A673 (cell line): ENCODE results near the gene LKAAEAR1.

ENCODE experiments used
- EZH2 ChIP-seq: fragments of 200-600 bp; sonication (generic); IDR thresholded peaks from 2 replicates; pipeline ENCODE4 v1.6.1; 2017; ENCODE audit warnings: borderline replicate concordance, low read depth, mild to moderate bottlenecking, mixed read lengths, antibody characterized with exemption, low read length; ENCODE audit not compliant: poor library complexity, severe bottlenecking
- TF ChIP-seq, protein P1 (sequence below): fragments of 300-800, 200-600 bp; sonication (generic); conservative IDR thresholded peaks from 2 replicates; pipeline ENCODE4 v1.5.1; 2017; ENCODE audit warnings: low read depth, mild to moderate bottlenecking, antibody characterized with exemption, low read length, moderate library complexity, mixed read lengths

DNA sequence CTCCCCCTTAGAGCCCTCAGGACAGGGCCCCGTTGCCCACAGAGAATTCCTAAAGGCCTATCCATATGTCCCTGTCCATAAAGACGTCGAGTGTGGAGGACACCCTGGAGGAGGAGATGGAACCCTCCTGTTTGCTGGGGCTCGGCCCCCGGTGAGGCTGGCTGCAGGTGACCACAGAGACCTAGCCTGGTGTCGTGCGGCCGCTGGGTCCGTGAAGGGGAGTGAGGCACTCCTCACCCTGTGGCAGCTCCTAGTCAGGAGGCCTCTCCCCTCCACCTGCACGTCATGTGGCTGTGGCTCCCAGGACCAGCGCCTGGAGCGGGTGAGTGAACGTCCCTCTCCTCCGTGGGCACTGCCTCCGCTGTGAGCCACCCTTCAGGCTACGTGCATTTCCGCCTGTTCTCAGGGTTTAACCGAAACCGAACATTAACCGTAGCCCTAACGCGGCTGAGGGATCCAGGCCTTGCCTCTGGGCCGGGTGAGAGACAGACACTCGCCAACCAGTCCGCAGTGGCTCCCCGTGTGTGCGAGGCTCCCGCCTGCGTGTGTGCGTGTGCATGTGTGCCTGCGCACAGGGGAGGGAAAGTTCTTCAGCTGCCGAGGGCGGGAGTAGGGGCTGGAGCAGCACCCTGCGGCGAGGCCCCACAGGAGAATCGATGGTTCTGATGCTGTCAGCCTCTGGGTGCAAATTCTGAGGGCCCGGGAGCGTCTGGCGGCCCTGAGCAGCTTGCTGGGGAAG, 27.1 kb downstream of the LKAAEAR1 start:
- TF ChIP-seq, protein P1, sequence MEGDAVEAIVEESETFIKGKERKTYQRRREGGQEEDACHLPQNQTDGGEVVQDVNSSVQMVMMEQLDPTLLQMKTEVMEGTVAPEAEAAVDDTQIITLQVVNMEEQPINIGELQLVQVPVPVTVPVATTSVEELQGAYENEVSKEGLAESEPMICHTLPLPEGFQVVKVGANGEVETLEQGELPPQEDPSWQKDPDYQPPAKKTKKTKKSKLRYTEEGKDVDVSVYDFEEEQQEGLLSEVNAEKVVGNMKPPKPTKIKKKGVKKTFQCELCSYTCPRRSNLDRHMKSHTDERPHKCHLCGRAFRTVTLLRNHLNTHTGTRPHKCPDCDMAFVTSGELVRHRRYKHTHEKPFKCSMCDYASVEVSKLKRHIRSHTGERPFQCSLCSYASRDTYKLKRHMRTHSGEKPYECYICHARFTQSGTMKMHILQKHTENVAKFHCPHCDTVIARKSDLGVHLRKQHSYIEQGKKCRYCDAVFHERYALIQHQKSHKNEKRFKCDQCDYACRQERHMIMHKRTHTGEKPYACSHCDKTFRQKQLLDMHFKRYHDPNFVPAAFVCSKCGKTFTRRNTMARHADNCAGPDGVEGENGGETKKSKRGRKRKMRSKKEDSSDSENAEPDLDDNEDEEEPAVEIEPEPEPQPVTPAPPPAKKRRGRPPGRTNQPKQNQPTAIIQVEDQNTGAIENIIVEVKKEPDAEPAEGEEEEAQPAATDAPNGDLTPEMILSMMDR = no peak
- no peak for TF ChIP-seq EZH2
